Ectodermal cell (in vitro differentiated cells): ENCODE data around the gene PEA15.

Experiments used
- H3K27ac ChIP-seq: 2 replicates; pipeline ENCODE4 v1.7.0; 2013; ENCODE audit warnings: mild to moderate bottlenecking, low read depth, low read length; ENCODE audit not compliant: insufficient read depth, poor library complexity, severe bottlenecking
- H3K27me3 ChIP-seq: 2 replicates; pipeline ENCODE4 v1.7.0; 2013; ENCODE audit warnings: mild to moderate bottlenecking, low read length; ENCODE audit not compliant: insufficient read depth, control insufficient read depth, poor library complexity, severe bottlenecking
- H3K36me3 ChIP-seq: one replicate; pipeline ENCODE4 v1.7.0; 2013; ENCODE audit warnings: low read length; ENCODE audit not compliant: control insufficient read depth, insufficient read depth
- H3K4me1 ChIP-seq: one replicate; pipeline ENCODE4 v1.7.0; 2013; ENCODE audit warnings: low read length; ENCODE audit not compliant: control insufficient read depth, insufficient read depth
- H3K4me3 ChIP-seq: 2 replicates; pipeline ENCODE4 v1.7.0; 2013; ENCODE audit warnings: low read depth, low read length, control low read depth; ENCODE audit not compliant: insufficient read depth
- H3K9me3 ChIP-seq: 2 replicates; pipeline ENCODE4 v1.7.0; 2013; ENCODE audit warnings: mild to moderate bottlenecking, low read length, moderate library complexity; ENCODE audit not compliant: control insufficient read depth
- WGBS, 2 experiments: methylation state at CpG; one replicate each; pipeline ENCODE4 v1.1.7; 2013; ENCODE audit warnings: missing lambda C conversion rate in 2 of 2; 5-methylcytosine and 5-hydroxymethylcytosine counted together

The PEA15 gene

DNA sequence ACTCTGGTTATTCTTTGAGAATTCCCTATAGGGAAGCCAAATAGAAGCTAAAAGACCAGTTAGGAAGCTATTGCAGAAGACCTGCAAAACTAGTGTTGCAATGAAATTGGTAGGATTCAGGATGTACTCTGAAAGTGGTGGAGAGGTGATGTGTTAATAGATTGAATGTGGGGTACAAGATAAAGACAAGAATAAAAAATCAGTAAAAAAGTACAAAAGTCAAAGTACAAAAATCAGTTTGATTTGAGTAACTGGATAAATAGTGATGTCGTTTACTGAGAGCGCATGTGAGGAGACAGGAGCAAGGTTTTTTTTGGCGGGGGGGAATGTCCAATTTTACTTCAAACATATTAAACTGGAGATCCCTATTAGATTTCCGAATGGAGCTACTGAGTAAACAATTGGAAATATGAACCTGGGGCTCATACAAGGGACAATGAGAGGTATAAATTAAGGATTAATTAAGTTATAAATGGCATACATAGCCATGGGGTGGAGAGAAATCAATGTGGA lies 59.7 kb downstream of the PEA15 start:
- WGBS, 2 experiments: 91 to 97% methylated on average over 4 of the region's 4 CpGs
- Histone ChIP-seq H3K4me1 (peaks cover 12% of the 10 kb centered on the region), H3K9me3 (no peaks in the 10 kb centered on the region), H3K36me3 (no peaks in the 10 kb centered on the region), H3K27ac (no peak overlapping the region), H3K4me3 (no peak overlapping the region), H3K27me3 (peaks cover 10% of the 10 kb centered on the region)
